SIG-M5 (cell line): ENCODE measurements around the gene PTPRN.
"Not testable (repeated sequence)": the region's sequence is repeated elsewhere in the genome, so short reads cannot be mapped to it uniquely, and the experiment has no call there.

ENCODE experiments used
- DNase-seq: peaks from one replicate; lab custom pipeline; 2025; lab: John Stamatoyannopoulos, UW

PTPRN gene

DNA sequence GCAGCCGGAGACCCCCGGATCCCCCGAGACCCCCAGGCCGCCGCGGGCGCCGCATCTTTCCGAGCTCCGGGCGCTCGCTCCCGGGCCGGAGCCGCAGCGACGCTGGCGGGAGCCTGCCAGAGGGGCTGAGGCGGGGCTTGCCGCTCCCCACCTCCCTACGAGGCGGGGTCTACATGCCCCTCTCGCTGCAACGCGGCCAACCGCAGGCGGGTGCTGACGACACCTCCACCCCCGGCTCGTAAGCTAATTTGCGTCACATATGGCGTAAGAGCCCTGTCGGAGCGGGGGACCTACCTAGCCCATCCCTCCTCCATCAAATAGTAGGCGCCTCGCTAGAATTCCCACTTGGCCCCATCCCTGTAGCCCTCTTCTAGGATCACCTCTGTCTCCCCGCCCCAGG, at the start of gene PTPRN:
PTPRN (minus strand) TSS at position 124 of the 400 bp plus-strand sequence; CDS start at position 55, 69 bp downstream.
- DNase-seq = no peak

DNA sequence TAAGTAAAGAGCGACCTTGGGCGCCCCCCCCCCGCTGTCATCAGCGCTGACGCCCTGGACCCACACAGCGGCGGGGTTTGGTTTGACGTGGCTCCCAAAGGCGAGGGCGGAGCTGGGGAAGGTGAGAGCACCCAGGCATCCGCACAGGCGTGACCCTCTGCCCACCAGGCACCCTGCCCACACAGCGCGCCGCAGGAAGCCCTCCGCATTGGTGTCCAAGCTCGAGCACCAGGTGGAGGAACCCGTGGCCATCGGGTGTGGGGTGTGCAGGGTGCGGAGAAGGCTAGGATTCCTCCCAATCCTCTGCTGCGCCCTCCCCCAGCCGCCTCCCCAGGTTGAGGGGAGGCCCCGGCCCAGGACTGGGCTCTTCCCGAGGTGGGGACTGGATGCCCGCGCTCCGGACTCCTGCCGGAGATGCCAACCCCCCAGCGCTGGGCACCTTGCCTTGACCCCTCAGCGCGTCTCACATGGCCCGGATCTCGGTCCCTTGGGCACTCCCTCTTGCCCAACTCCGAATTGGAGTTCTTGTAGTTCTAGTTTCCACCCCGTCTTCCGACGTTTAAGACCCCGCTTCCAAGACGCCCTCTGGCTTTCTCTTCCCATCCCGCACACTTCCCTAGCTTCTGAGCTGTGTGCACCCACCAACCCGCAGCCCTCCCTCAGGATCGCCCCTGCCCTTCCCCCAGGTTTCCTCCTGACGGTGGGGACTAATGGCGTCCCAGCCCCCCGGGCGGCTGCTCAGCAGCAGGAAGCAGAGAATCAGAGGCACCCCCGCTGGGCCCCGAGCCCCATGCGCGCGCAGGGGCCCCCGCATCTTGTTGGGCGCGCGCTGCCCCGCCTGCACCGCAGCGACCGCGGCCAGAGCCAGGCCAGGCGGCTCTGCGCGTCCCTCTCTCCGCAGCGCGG, 49.2 kb upstream of the PTPRN start:
- no peak for DNase-seq

DNA sequence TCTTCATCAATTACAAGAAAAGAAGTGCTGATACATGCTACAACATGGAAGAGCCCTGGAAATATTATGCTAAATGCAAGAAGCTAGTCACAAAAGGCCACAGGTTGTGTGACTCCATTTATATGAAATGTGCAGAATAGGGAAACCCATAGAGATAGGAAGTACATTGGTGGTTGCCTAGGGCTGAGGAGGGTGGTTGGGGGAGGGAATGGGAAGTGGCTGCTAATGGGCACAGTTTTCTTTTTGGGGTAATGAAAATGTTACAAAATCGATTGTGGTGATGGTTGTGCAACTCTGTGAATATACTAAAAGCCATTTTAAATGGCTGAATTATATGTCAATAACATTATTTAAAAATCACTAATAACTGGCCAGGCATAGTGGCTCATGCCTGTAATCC, 47.6 kb upstream of the PTPRN start:
- peak; percentile 70 for DNase-seq

DNA sequence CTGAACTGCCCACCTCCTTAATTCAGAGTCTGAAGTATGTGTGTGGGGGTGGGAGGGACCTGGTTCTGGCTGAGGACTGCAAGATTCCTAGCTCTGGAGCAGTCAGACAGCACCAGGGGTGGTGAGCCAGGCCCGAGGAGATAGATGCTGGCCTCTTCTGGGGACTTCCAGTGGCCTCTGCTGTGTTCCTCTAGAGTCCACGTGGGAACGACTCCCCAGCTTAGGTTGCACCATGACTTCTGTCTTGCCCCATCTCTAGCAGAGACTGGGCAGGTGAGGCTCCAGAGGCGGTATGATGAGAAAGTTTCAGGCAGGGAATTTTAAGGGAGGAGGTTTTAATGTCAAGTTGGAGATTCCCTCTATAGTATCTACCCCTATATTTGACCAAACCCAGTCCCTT, 45.4 kb upstream of the PTPRN start:
- no peak for DNase-seq

DNA sequence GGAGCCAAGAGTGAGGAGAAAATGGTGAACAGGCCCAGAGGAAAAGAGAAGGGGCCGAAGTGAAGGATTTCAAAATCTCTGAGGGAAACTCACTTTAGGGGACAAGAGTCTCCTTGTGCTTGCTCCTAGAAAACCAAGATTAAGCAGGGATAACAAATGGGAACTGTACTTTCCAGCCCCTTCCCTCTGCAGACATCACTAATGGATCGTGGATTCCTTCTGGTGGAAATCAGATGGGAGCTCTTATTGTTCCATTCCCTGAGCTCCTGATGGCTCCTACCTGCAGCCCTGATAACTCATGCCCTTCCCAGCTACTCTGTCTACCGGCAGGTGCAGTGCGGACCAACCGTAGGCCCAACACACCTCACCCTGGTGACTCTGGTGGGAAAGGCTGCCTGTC, 43.9 kb upstream of the PTPRN start:
- DNase-seq = no peak

DNA sequence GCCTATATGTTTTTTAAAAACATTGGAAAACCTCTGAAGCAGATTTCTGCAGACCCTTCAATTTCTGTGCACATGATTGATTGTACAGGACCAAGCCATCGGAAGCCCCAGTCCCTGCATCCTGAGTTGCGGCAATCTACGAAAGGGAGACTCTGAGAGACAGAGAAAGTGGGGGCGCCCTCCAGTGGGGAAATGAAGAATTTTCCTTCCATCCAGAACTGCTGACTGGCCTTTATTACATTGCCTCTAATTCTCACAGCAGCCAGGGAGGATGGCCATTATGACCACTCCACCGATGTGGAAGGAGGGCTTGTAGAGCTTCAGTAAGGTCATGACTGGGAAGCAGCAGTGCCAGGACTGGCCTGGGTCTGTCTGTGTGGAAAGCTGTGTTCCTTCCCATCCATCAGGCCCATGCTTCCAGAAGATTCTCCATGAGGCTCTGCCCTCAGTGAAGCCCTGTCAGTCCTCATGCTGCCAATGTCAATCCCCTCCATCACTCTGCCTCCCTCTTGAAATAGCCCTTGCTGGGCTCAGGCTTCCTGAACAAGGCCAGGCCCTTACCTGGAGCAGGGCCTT, 43.3 kb upstream of the PTPRN start:
- DNase-seq = no peak

DNA sequence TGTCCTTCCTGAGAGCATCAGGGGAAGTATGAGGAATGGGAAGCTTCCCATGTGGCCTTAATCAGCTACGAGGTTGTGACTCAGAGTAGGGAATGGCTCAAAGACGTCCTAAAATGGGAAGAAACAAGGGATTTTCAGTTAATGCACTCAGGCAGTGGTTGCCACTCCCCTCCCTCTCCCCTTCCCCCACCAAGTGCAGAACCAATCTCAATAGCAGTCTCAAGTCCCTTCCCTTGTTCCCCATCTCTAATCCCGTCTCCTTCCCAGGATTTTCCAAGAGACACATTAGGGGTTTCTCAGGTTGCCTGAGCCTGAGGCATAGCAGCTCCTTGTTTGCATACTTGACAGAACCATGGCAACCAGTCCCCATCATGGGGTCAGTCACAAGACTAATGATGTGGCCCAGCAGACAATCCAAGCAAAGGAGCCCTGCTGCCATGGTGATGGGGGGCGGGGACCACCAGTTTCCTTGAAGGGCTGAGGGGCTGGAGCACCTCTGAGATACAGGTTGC, 41.6 kb upstream of the PTPRN start:
- DNase-seq = no peak

DNA sequence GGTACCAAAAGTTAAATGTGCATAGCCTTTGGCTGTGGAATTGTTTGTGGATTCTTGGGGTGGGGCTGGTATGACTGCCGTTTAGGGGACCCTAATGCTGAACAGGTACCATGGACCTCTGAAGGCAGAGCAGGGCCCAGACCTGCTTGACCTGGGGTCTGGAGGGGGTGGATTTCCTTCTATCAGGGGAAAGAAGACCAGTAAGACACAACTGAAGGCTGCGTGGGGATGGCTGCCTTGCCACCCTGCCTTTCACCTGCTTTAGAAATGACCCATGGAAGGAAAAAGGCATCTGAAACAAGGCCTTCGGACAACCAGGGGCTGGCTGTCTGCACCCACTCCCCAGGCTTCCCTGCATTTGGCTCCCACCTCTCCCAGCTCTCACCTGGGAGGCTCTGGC, 41.0 kb upstream of the PTPRN start:
- no peak for DNase-seq

DNA sequence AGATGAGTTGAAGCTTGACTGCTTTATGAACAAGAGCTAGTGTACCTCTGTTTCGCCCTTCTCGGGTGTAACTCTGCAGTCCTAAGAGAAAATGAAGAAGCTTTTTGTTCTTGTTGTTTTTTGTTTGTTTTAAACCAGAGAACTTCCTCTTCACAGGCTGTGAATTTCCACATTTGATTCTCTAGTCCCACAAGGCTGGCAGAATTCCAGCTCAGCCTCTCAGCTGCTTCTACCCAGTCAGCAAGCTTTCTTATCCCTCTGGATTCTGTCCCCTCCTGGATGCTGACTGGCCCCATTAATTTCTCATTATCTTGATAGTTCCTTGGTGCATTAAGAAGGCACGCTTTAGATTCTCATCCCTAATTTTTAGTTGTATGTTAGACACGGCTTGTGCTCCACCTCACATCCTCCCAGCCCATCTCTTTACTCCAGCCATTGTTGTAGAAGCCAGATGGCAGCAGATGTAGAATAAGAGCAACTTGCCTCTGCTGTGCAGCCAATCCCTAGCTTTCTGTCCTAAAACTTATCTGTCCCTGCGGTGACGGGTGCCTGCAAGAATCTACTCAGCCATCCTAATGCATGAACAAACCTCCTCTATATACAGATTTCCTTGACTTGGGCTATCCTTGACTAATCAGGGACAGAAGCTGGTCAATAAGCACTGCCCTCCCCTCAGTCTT, 35.7 kb upstream of the PTPRN start:
- DNase-seq = no peak

DNA sequence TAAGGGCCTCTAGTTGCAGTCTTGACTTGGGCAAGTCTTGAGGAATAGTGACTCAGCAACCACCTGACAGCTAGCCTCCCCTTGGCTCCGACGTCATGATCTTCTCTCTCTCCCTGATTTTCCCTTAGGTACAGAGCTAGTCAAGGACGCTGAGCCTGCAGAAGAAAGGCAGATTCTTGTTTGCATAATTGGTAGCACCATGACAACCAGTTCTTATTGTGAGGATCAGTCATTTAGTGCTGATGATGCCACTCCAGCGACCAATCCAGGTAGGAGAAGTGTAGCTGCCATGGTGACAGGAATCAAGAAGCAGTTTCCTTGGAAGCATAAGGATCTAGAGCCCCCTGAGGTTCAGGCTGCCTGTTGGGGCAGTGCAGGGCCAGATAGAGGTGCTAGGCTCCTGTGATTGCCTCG, 26.2 kb upstream of the PTPRN start:
- DNase-seq = no peak

DNA sequence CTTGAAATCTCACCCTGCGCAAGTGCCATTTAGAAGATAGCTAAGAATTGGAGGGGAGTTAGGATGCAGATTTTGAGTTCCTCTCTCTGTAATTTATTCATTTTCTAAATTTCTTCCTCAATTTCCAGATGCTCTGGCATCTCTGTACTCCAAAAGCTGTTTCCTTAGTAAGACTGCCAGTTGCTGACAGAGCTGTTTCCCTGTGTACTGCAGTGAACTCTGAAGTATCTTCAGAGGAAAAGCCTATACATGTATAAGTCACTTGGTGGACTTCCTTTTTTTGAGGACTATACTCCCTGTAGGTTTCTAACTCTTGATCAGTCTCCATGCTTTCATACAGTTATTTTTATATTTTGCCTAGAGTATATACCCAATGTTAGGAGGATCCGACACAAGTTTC, 24.9 kb upstream of the PTPRN start:
- no peak for DNase-seq

DNA sequence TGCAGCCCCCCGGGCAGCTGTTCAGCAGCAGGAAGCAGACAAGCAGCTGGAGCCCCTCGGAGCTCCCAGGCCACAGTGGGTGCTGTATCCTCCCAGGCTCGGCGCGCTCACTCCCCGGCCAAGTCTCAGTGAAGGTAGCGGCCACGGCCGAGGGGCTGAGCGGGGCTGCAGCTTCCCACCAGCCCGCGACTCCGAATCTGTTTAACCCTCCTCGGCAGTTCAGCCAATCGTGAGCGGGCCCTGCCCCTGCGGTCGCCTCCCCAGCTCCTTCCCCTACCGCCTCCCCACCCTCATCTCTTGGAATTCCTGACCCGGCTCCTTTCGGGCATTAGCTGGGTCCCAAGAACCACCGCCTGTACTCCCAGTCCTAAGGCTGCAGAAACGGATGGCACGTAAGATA, 23.3 kb upstream of the PTPRN start, which contains the start of gene RESP18:
RESP18 (minus strand) TSS at position 203 of the 400 bp plus-strand sequence.
- DNase-seq = no peak

DNA sequence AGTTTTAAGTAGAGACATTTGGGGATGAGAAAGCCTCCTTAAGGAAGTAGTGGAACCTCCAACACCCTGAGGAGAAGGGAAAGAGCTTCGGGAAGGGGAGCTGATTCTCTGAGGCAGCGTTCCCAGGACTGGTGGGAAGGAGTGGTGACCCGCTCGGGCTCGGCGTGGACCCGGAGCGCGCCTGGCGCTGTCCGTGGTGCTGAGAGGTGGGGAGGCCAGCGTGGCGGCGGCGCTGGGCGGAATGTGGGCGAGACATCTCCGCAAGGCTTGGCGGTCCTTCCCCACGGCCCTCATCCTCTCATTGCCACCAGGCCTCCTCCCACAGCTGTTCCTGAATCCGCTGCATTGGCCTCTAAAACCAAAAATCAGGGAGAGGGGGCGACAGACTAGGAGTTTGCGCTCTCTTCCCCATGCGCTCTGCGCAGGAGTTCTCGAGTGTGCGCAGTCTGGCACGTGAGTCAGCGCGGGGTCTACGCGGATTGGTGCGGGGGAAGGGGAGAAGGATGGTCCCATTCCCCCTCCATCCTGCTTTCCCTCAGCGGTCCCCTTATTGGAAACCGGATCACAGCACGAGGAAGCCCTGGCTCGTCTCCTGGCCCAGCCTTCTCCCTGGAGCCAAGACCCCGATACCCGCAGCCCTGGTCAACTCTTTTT, 22.5 kb upstream of the PTPRN start:
- DNase-seq = no peak

DNA sequence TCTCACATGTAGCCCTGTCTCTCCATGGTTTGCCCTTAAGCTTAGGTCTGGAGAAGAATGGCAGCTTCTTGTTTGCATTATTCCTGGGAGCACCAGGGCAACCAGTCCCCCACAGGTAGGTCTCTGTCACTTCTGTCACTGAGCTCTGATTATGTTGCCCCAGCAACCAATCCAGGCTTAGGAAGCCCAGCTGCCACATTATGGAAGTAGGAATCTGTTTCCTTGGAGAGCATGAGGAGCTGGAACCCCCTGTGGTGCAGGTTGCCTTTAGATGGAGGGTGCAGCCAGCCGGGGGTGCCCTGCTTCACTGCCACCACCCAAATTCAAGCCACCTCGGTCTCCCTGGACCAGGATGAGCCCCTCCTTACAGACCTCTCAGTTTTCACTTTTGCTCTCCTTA, 18.5 kb upstream of the PTPRN start:
- DNase-seq = no peak

DNA sequence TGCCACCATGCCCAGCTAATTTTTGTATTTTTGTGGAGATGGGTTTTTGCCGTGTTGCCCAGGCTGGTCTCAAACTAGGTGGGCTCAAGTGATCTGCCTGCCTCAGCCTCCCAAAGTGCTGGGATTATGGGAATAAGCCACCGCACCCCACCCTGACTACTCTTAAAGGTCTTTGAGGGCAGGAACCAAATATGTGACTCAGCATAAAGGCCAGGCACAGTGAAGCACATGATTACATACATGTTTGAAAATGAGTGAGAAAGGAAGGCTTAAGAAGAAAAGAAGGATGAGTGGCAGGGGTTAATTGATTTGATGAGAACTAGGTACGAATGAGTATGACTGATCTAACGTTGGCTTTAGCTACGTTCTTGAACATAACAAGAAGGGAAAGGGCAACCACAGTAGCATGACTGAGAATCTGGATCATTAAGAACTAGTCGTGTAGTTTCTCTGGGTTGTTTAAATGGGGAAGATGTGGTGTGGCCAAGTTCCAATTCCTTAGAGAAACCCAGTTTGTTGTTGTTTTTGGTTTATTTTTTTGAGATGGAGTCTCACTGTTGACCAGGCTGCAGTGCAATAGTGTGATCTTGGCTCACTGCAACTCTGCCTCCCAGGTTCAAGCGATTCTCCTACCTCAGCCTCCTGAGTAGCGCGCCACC, 16.6 kb upstream of the PTPRN start:
- DNase-seq = no peak

DNA sequence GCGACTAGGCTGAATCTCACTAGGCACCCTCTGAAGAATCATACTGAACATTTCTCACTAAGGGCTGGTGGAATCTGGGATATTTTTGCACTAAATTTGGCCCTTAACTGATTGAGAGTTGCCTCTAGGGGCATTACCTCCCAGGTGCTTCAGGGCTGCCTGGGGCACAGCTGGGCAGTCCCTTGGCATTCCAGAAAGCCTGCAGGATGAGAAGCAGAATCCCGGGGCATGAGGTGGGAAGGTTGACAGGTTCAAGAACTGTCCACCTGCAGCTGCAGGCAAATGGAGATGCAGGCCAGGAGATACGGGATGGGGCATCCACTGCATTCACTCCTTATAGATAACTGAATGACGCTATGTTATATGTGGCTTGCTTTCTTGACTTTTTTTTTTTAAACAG, 15.9 kb upstream of the PTPRN start:
- no peak for DNase-seq

DNA sequence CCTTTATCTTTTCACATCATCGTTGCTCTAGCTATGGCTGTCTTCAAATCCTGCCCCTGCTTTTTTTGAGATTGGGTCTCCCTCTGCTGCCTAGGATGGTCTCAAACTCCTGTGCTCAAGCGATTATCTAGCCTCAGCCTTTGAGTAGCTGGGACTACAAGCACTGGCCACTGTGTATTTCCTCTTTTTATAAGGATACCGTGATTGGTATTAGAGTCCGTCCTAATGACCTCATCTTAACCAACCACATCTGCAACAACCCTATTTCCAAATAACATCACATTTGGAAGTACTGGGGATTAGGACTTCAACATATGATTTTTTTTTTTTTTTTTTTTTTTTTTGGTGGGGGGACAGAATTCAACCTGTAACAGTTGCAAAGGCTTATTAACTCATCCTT, 14.2 kb upstream of the PTPRN start:
- no peak for DNase-seq

DNA sequence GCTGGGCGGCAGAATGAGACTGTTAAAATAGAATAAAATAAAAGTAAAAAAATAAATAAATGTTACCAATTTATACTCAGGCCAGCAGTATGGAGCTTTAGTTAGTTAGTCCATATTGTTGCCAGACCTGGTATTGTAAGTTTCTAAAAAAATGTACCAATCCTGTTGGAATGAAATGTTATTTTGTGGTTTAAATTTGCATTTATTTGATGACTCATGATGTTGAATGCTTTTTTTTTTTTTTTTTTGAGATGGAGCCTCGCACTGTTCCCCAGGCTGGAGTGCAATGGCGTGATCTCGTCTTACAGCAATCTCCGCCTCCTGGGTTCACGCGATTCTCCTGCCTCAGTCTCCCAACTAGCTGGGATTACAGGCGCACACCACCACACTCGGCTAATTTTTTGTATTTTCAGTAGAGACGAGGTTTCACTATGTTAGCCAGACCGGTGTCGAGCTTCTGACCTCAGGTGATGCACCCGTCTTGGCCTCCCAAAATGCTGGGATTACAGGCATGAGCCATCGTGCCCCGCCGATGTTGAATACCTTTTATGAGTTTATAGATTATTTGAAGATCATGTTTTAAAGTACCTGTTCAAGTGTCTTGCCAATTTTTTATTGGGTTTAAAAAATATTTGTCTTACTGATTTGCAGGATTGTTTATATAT, 5.7 kb upstream of the PTPRN start:
- no peak for DNase-seq

DNA sequence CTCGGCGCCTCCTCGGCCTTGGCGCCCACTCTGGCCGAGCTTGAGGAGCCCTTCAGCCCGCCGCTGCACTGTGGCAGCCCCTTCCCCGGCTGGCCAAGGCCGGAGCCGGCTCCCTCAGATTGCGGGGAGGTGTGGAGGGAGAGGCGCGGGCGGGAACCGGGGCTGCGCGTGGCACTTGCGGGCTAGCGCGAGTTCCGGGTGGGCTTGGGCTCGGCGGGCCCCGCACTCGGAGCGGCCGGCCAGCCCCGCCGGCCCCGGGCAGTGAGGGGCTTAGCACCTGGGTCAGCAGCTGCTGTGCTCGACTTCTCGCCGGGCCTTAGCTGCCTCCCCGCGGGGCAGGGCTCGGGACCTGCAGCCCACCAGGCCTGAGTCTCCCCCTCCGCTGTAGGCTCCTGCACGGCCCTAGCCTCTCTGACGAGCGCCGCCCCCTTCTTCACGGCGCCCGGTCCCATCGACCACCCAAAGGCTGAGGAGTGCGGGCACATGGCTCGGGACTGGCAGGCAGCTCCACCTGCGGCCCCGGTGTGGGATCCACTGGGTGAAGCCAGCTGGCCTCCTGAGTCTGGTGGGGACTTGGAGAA, 3.6 kb upstream of the PTPRN start:
- DNase-seq = not testable (repeated sequence)

DNA sequence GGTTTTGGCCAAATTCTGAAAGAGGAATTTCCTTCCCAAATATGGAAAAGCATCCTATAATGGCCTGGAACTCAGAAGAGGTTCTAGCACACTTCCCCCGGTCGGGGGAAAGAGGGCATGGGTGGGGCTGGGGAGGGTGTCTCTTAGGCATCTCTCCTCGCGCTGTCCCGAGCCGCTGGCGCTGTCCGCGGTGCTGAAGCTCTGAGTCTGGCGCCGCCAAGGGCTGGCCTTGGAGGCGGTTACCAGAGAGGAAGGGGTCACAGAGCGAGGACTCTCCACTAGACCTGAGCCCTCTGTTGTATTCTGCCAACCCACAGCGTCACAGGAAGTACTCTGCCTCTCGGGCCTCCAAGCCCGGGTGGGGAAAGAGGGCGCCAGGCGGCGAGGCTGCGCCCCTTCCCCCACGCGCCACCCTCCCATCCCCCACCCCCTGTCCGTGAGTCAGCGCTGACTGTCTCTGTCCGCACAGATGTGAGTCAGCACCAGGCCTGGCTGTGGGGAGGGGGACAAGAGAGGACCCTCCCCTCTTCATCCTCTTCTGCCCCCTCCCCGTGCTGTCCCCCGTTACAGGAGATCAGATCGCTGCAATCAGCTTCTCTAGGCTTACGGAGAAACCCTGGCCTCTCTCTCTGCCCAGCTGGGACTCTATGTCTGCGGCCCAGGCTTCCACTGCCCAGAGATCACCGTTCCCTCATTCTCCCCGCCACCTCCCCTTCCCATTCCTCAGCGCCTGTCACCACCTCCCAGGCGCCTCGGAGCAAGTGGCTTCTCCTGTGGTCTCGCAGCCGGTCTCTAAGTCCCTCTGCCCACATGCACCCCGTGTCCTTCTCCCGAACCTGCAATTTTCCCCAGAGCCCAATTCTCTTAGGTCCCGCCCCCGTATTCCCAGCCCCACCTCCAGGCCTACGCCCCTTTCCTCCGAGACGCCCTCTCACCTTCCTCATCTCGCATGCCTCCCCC, 779 bp downstream of the PTPRN start:
- no peak for DNase-seq
